Loucy (cell line): ENCODE data around the gene CDKN2D.

ENCODE experiments used
- H2AFZ ChIP-seq: fragments of 200-600 bp; sonication (generic); 2 replicates; pipeline ENCODE4 v1.6.0; 2016; ENCODE audit warnings: antibody characterized with exemption, mild to moderate bottlenecking, low read length, moderate library complexity
- H3F3A ChIP-seq: fragments of 200-600 bp; 2 replicates; pipeline ENCODE4 v1.6.0; 2016; ENCODE audit warnings: antibody characterized with exemption, low read depth, mild to moderate bottlenecking
- H3K27me3 ChIP-seq: fragments of 200-600 bp; sonication (generic); 2 replicates; pipeline ENCODE4 v1.6.1; 2014; ENCODE audit warnings: low read length, mild to moderate bottlenecking; ENCODE audit not compliant: insufficient read depth, poor library complexity, severe bottlenecking
- H3K36me3 ChIP-seq: fragments of 200-600 bp; sonication (generic); 2 replicates; pipeline ENCODE4 v1.6.1; 2016; ENCODE audit warnings: low read length; ENCODE audit not compliant: insufficient read depth
- H3K4me1 ChIP-seq: fragments of 200-600 bp; sonication (generic); 2 replicates; pipeline ENCODE4 v1.5.1; 2014; ENCODE audit warnings: low read length, mild to moderate bottlenecking; ENCODE audit not compliant: insufficient read depth, poor library complexity, severe bottlenecking
- H3K4me2 ChIP-seq: fragments of 200-600 bp; sonication (generic); 2 replicates; pipeline ENCODE4 v1.6.0; 2014; ENCODE audit warnings: antibody characterized with exemption, low read length, low read depth, mild to moderate bottlenecking; ENCODE audit not compliant: poor library complexity, severe bottlenecking
- H3K4me3 ChIP-seq: fragments of 200-600 bp; sonication (generic); 2 replicates; pipeline ENCODE4 v1.5.1; 2014; ENCODE audit warnings: low read length, mild to moderate bottlenecking, mixed read lengths; ENCODE audit not compliant: poor library complexity, severe bottlenecking
- H3K79me2 ChIP-seq: fragments of 200-600 bp; sonication (generic); 2 replicates; pipeline ENCODE4 v1.6.1; 2014; ENCODE audit warnings: low read length; ENCODE audit not compliant: insufficient read depth
- H3K9ac ChIP-seq: fragments of 200-600 bp; sonication (generic); 2 replicates; pipeline ENCODE4 v1.6.0; 2014; ENCODE audit warnings: mild to moderate bottlenecking, low read depth, low read length, moderate library complexity; ENCODE audit not compliant: poor library complexity, severe bottlenecking
- H3K9me2 ChIP-seq: fragments of 200-600 bp; sonication (generic); replicated peaks from 2 replicates; pipeline ENCODE4 v1.6.1; 2016; ENCODE audit warnings: low read depth, low read length, mixed read lengths
- H3K9me3 ChIP-seq: fragments of 200-600 bp; sonication (generic); 2 replicates; pipeline ENCODE4 v1.6.1; 2014; ENCODE audit warnings: mild to moderate bottlenecking, antibody characterized with exemption, low read length, low read depth; ENCODE audit not compliant: insufficient read depth
- H4K20me1 ChIP-seq: fragments of 200-600 bp; sonication (generic); 2 replicates; pipeline ENCODE4 v1.6.0; 2014; ENCODE audit warnings: antibody characterized with exemption, low read length, mild to moderate bottlenecking; ENCODE audit not compliant: insufficient read depth, poor library complexity, severe bottlenecking
- EZH2phosphoT487 ChIP-seq: fragments of 200-600 bp; IDR thresholded peaks from 2 replicates; pipeline ENCODE4 v1.6.1; 2018; ENCODE audit warnings: antibody characterized with exemption, mild to moderate bottlenecking, moderate library complexity, borderline replicate concordance
- TF ChIP-seq, protein P1 (sequence below): fragments of 200-600 bp; sonication (generic); conservative IDR thresholded peaks from 2 replicates; pipeline ENCODE4 v1.5.1; 2014; ENCODE audit warnings: mild to moderate bottlenecking, antibody characterized with exemption, low read length

Gene CDKN2D

DNA sequence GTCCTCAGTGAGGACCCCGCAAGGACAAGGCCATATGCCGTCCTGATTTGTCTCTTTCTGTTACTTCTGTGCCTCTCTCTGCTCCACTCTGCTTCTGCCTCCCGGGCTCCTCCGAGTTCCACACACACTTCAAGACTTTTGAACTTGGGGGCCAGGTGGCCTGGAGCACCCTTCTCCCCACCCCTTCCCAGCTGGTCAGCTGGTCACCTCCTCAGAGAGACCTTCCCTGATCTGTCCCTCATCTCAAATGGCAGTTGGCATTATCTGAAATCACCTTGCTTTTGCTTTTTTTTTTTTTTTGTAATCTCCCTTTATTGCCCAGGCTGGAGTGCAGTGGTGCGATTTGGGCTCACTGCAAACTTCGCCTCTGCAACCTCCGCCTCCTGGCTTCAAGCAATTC is 49.4 kb downstream of the CDKN2D start:
- H3K4me3 ChIP-seq = no peak overlapping the region
- H3K9me2 ChIP-seq = no peaks in the 10 kb centered on the region
- TF ChIP-seq, protein P1, sequence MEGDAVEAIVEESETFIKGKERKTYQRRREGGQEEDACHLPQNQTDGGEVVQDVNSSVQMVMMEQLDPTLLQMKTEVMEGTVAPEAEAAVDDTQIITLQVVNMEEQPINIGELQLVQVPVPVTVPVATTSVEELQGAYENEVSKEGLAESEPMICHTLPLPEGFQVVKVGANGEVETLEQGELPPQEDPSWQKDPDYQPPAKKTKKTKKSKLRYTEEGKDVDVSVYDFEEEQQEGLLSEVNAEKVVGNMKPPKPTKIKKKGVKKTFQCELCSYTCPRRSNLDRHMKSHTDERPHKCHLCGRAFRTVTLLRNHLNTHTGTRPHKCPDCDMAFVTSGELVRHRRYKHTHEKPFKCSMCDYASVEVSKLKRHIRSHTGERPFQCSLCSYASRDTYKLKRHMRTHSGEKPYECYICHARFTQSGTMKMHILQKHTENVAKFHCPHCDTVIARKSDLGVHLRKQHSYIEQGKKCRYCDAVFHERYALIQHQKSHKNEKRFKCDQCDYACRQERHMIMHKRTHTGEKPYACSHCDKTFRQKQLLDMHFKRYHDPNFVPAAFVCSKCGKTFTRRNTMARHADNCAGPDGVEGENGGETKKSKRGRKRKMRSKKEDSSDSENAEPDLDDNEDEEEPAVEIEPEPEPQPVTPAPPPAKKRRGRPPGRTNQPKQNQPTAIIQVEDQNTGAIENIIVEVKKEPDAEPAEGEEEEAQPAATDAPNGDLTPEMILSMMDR = no peak
- TF ChIP-seq EZH2phosphoT487 = no peak
- H3K36me3 ChIP-seq = no peaks in the 10 kb centered on the region
- no peak overlapping the region for H3K4me2 ChIP-seq
- no peaks in the 10 kb centered on the region for H3K27me3 ChIP-seq
- H2AFZ ChIP-seq = no peak overlapping the region
- peaks cover 4% of the 10 kb centered on the region for H3K4me1 ChIP-seq
- H4K20me1 ChIP-seq = no peaks in the 10 kb centered on the region
- H3F3A ChIP-seq = no peaks in the 10 kb centered on the region
- no peak overlapping the region for H3K9ac ChIP-seq
- H3K9me3 ChIP-seq = no peaks in the 10 kb centered on the region
- no peaks in the 10 kb centered on the region for H3K79me2 ChIP-seq

DNA sequence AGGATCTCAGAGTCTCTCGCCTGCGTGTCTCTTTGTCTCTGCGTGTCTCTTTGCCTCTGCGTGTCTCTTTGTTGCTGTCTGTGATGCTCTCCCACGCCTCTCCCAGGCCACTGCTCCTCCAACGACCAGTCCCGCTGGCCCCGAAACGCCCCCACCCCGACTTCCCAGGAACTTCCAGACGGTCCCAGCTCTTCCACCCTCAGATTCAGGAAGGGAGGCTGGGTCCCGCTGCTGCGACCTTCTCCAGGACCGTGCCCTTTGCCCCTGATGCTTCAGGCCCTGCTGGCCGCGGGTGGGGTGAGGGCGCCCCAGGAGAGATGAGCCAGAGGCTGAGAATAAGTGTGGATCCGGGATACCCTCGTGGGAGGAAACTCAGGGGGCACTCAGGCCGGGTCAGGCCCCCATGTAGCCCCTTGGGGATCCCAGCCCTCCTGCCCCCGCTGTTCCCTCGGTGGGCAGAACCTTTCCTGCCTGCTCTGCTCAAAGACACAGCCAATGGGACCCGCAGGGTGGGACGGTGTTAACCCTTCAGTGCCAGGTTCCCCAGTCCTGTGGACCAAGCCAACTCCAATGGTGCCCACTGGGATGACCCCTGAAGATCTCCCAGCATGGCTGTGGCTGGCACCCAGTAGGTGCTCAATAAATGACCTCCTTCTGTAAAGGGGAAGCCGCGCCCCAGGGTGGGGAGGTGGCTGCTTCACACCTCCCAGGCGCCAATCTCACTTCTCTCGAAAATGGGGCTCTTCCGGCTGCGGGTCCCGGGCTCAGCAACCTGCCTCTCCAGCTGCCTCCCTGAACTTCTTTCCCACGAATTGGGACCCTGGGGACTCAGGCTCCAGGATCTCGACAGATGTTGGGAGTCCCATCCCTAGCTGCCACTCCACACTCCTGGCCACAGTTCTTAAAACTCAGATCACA is 50.1 kb downstream of the CDKN2D start:
- H3K9me3 ChIP-seq = no peaks in the 10 kb centered on the region
- TF ChIP-seq, protein P1 = no peak
- no peak for TF ChIP-seq EZH2phosphoT487
- no peaks in the 10 kb centered on the region for H3K36me3 ChIP-seq
- no peaks in the 10 kb centered on the region for H4K20me1 ChIP-seq
- no peak overlapping the region for H3K4me2 ChIP-seq
- H3F3A ChIP-seq = no peaks in the 10 kb centered on the region
- H3K4me3 ChIP-seq = no peak overlapping the region
- no peak overlapping the region for H3K9ac ChIP-seq
- peaks cover 4% of the 10 kb centered on the region for H3K4me1 ChIP-seq
- no peaks in the 10 kb centered on the region for H3K79me2 ChIP-seq
- no peaks in the 10 kb centered on the region for H3K9me2 ChIP-seq
- H2AFZ ChIP-seq = 0 out of 2 replicates have a peak overlapping the region, but pooled peaks have one; percentile 11
- no peaks in the 10 kb centered on the region for H3K27me3 ChIP-seq

DNA sequence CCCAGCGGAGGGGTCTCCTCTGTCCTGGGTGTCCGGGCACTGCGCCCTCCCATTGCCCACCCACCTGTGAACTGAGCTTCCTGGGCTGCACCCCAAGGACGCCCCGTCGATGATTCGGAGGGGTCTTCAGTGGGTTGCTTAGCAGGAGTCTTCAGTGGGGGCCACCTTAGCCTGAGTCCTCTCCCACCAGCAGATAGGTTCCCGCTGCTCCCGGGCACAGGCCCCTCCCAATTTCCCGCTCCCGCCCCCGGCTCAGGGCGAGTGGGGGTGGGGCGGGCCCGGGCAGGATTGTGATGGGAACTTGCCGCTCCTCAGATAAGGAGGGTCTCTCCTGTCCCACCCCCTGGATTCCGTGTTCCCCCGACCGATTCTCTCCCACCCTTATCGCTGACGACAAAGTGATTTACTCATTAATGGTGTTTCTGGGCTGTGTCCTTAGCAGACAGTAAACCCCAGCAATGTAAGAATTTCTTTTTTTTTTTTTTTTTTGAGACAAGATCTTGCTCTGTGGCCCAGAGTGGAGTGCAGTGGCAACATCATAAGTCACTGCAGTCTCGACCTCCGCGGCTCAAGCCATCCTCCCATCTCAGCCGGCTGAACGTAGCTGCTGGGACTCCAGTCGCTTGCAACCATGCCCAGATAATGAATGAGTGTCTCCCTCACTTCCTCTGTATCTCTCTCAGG is 50.9 kb downstream of the CDKN2D start:
- Histone ChIP-seq H3K27me3 (no peaks in the 10 kb centered on the region), H3K9me3 (no peaks in the 10 kb centered on the region), H3K79me2 (no peaks in the 10 kb centered on the region), H4K20me1 (no peaks in the 10 kb centered on the region), H3K4me1 (peaks cover 4% of the 10 kb centered on the region), H3F3A (no peaks in the 10 kb centered on the region), H2AFZ (0 out of 2 replicates have a peak overlapping the region, but pooled peaks have one; percentile 11), H3K9me2 (no peaks in the 10 kb centered on the region), H3K36me3 (no peaks in the 10 kb centered on the region), H3K4me3 (no peak overlapping the region), H3K9ac (no peak overlapping the region), H3K4me2 (no peak overlapping the region)
- TF ChIP-seq, protein P1 = no peak
- TF ChIP-seq EZH2phosphoT487 = no peak
